SK-N-SH (cell line): ENCODE results near the gene LRIG1. TPM values are rescaled to one million over a fixed set of nuclear protein-coding genes. Genes with fewer than 3 reads are reported as not detected.

ENCODE experiments used
- CTCF ChIA-PET: fragments of 300-600, 350-600 bp; formaldehyde crosslinking; extraction: SDS; loops from one replicate; lab custom pipeline; 2021; lab: Yijun Ruan, JAX
- POLR2A ChIA-PET: fragments of 350-600 bp; sonication (Branson Sonifier 250); formaldehyde crosslinking; extraction: SDS; loops from one replicate; lab custom pipeline; 2020; ENCODE audit warnings: antibody characterized with exemption, inconsistent platforms; lab: Yijun Ruan, JAX
- DNase-seq: peaks from one replicate; pipeline ENCODE4 v3.0.0; 2012
- H2AFZ ChIP-seq: fragments of 200-600 bp; sonication (generic); 2 replicates; pipeline ENCODE4 v1.8.1; 2016; ENCODE audit warnings: antibody characterized with exemption, mild to moderate bottlenecking, low read depth
- H3F3A ChIP-seq: fragments of 200-600 bp; sonication (generic); replicated peaks from 2 replicates; pipeline ENCODE3; 2016; ENCODE audit warnings: antibody characterized with exemption, mild to moderate bottlenecking; ENCODE audit not compliant: insufficient read depth
- H3K27ac ChIP-seq, 2 experiments: fragments of 200-500 bp in 1 of 2; fragments of 200-600 bp in 1 of 2; sonication (Bioruptor generic) in 1 of 2; sonication (generic), shearing (Covaris generic) in 1 of 2; 2 replicates each; pipeline versions ENCODE4 v1.5.1 to v1.6.1; 2014 to 2016; ENCODE audit warnings: low read depth in 2 of 2, inconsistent platforms in 1 of 2, low read length in 1 of 2, mild to moderate bottlenecking in 1 of 2, mixed read lengths in 1 of 2
- H3K27me3 ChIP-seq: fragments of 200-600 bp; sonication (generic), shearing (Covaris generic); 2 replicates; pipeline ENCODE4 v1.6.1; 2016; ENCODE audit warnings: mixed run types; ENCODE audit not compliant: insufficient read depth
- H3K36me3 ChIP-seq, 2 experiments: fragments of 200-500 bp in 1 of 2; fragments of 200-600 bp in 1 of 2; sonication (Bioruptor generic) in 1 of 2; sonication (generic) in 1 of 2; replicated peaks in 1 of 2; 2 replicates each; pipeline versions ENCODE3 to v1.5.1; 2014 to 2016; ENCODE audit warnings: low read length in 1 of 2, mild to moderate bottlenecking in 1 of 2; ENCODE audit not compliant: insufficient read depth in 2 of 2, control insufficient read depth in 1 of 2
- H3K4me1 ChIP-seq, 2 experiments: fragments of 200-500 bp in 1 of 2; fragments of 200-600 bp in 1 of 2; sonication (Bioruptor generic) in 1 of 2; sonication (generic), shearing (Covaris generic) in 1 of 2; 2 replicates each; pipeline versions ENCODE4 v1.5.1 to v1.6.1; 2014 to 2016; ENCODE audit warnings: low read depth in 1 of 2, low read length in 1 of 2, mixed run types in 1 of 2; ENCODE audit not compliant: insufficient read depth in 2 of 2, control insufficient read depth in 1 of 2
- H3K4me2 ChIP-seq: fragments of 200-600 bp; sonication (generic), shearing (Covaris generic); 2 replicates; pipeline ENCODE4 v1.6.1; 2017; ENCODE audit warnings: mixed run types
- H3K4me3 ChIP-seq, 2 experiments: fragments of 200-500 bp in 1 of 2; fragments of 200-600 bp in 1 of 2; sonication (Bioruptor generic) in 1 of 2; sonication (generic), shearing (Covaris generic) in 1 of 2; 2 replicates each; pipeline versions ENCODE4 v1.5.1 to v1.8.1; 2014 to 2016; ENCODE audit warnings: low read depth in 2 of 2, inconsistent platforms in 1 of 2, low read length in 1 of 2, mild to moderate bottlenecking in 1 of 2, mixed read lengths in 1 of 2, moderate library complexity in 1 of 2
- H3K79me2 ChIP-seq: fragments of 200-600 bp; sonication (generic); 2 replicates; pipeline ENCODE4 v1.8.1; 2017; ENCODE audit warnings: mild to moderate bottlenecking; ENCODE audit not compliant: insufficient read depth
- H3K9ac ChIP-seq: fragments of 200-600 bp; sonication (generic); 2 replicates; pipeline ENCODE4 v1.6.1; 2017; ENCODE audit warnings: mixed run types
- H3K9me2 ChIP-seq: fragments of 200-600 bp; sonication (generic); 2 replicates; pipeline ENCODE4 v1.6.1; 2017; ENCODE audit warnings: mixed run types
- H3K9me3 ChIP-seq: fragments of 200-600 bp; sonication (generic); 2 replicates; pipeline ENCODE4 v1.6.1; 2017; ENCODE audit warnings: mixed run types, mild to moderate bottlenecking, moderate library complexity
- H4K20me1 ChIP-seq: fragments of 200-600 bp; sonication (generic); 2 replicates; pipeline ENCODE4 v1.6.1; 2017; ENCODE audit warnings: mild to moderate bottlenecking, mixed run types; ENCODE audit not compliant: insufficient read depth
- CTCF ChIP-seq: fragments of 200-600 bp; sonication (generic); IDR thresholded peaks from 2 replicates; pipeline ENCODE4 v1.6.1; 2017; ENCODE audit warnings: antibody characterized with exemption, mild to moderate bottlenecking, moderate library complexity
- ELF1 ChIP-seq: IDR thresholded peaks from 2 replicates; pipeline ENCODE4 v1.4.0; 2012
- EP300 ChIP-seq, 2 experiments: IDR thresholded peaks; 2 replicates each; pipeline versions ENCODE4 v1.4.0 to v1.6.1; 2012; ENCODE audit warnings: borderline replicate concordance in 1 of 2, low read depth in 1 of 2, low read length in 1 of 2
- FOSL2 ChIP-seq: IDR thresholded peaks from 2 replicates; pipeline ENCODE4 v1.4.0; 2012; ENCODE audit warnings: low read depth, mild to moderate bottlenecking, moderate library complexity, borderline replicate concordance
- FOXJ3 ChIP-seq: sonication (generic); formaldehyde crosslinking; IDR thresholded peaks from 2 replicates; pipeline ENCODE4 v1.5.1; 2020; ENCODE audit warnings: mild to moderate bottlenecking, missing genetic modification reagents
- GABPA ChIP-seq: IDR thresholded peaks from 2 replicates; pipeline ENCODE4 v1.4.0; 2012; ENCODE audit warnings: low read depth, mild to moderate bottlenecking
- GATA2 ChIP-seq: sonication (generic); formaldehyde crosslinking; IDR thresholded peaks from 2 replicates; pipeline ENCODE4 v1.5.0; 2020; ENCODE audit warnings: mild to moderate bottlenecking, missing genetic modification reagents
- IRF3 ChIP-seq: fragments of 150-350 bp; IDR thresholded peaks from 2 replicates; pipeline ENCODE4 v1.6.1; 2016; ENCODE audit warnings: mild to moderate bottlenecking, low read depth, low read length
- MAX ChIP-seq: IDR thresholded peaks from 2 replicates; pipeline ENCODE4 v1.4.0; 2012; ENCODE audit warnings: low read depth
- MXI1 ChIP-seq: IDR thresholded peaks from 2 replicates; pipeline ENCODE4 v1.6.1; 2012; ENCODE audit warnings: mild to moderate bottlenecking, low read depth, low read length, improper control_type of control experiment
- PBX3 ChIP-seq: IDR thresholded peaks from 2 replicates; pipeline ENCODE4; 2012
- POLR2AphosphoS5 ChIP-seq: IDR thresholded peaks from 2 replicates; pipeline ENCODE4 v1.6.1; 2012; ENCODE audit warnings: low read depth, low read length
- RFX5 ChIP-seq: IDR thresholded peaks from 2 replicates; pipeline ENCODE4 v1.6.1; 2012; ENCODE audit warnings: mild to moderate bottlenecking, improper control_type of control experiment, low read length
- RXRA ChIP-seq: IDR thresholded peaks from 2 replicates; pipeline ENCODE4 v1.4.0; 2012; ENCODE audit warnings: low read depth, mild to moderate bottlenecking, borderline replicate concordance
- SIN3A ChIP-seq: IDR thresholded peaks from 2 replicates; pipeline ENCODE4 v1.6.1; 2012; ENCODE audit warnings: low read depth, mild to moderate bottlenecking, low read length, moderate library complexity, borderline replicate concordance
- SMC3 ChIP-seq: IDR thresholded peaks from 2 replicates; pipeline ENCODE4 v1.6.1; 2012; ENCODE audit warnings: low read depth, low read length, improper control_type of control experiment
- YY1 ChIP-seq: IDR thresholded peaks from 2 replicates; pipeline ENCODE4 v1.4.0; 2012; ENCODE audit warnings: low read depth, mild to moderate bottlenecking
- ZBTB33 ChIP-seq: IDR thresholded peaks from 2 replicates; pipeline ENCODE4 v1.4.0; 2012; ENCODE audit warnings: low read depth, borderline replicate concordance
- WGBS: methylation state at CpG from one replicate; pipeline ENCODE4 v1.1.6; 2017; ENCODE audit warnings: low lambda C conversion rate; 5-methylcytosine and 5-hydroxymethylcytosine counted together
- polyA plus RNA-seq, 3 experiments: library from polyadenylated mRNA; depleted of rRNA; stranded (reverse); fragments of >200 nt; gene quantifications; 2 replicates each; pipeline ENCODE4 v1.2.3, GENCODE V29; 2012

Gene LRIG1
- polyA plus RNA-seq, 1 of the 3 experiments (the other 2 are of a cell fraction): 1.7 TPM

GRCh38 chr3:66386011-66386924, 114.6 kb downstream of the LRIG1 start:
- Histone ChIP-seq H3K4me3 (no peak overlapping the region), H3K36me3 (peaks cover 0 to 22% of the 10 kb centered on the region in 2 experiments), H3K9me2 (no peaks in the 10 kb centered on the region), H2AFZ (no peak overlapping the region), H3K4me1 (no peaks in the 10 kb centered on the region; a peak in 1 of 4 replicates), H3K4me2 (no peak overlapping the region), H4K20me1 (no peaks in the 10 kb centered on the region), H3K9me3 (no peaks in the 10 kb centered on the region), H3K27ac (no peak overlapping the region), H3K27me3 (no peaks in the 10 kb centered on the region), H3F3A (no peaks in the 10 kb centered on the region), H3K9ac (no peak overlapping the region), H3K79me2 (no peaks in the 10 kb centered on the region; the same call in 1 of the 2 replicates)
- TF ChIP-seq MXI1 (no peak), CTCF (no peak), SIN3A (no peak), SMC3 (no peak), ELF1 (no peak), ZBTB33 (no peak), YY1 (no peak), PBX3 (no peak), FOSL2 (no peak)
- DNase-seq: no peak
- CTCF ChIA-PET: interaction anchor here (0.6 to 1.6 kb wide), 4 partner anchors 8 to 437 kb away, joined by 3 to 7 read pairs (median 4); no protein-coding TSS in a partner anchor
- 97% methylated on average over 11 of the region's 12 CpGs for WGBS
- POLR2A ChIA-PET: no interaction called here

GRCh38 chr3:66385066-66385465, 115.8 kb downstream of the LRIG1 start:
- CTCF ChIA-PET: interaction anchor here (1.5 kb wide), 1 partner anchor 438 kb away, joined by 3 read pairs; no protein-coding TSS in a partner anchor
- no peak overlapping the region for H3K9ac ChIP-seq
- DNase-seq: no peak
- no peak for TF ChIP-seq GABPA
- no peak for TF ChIP-seq FOXJ3 (CRISPR knock-in tag)
- TF ChIP-seq EP300 (IDR thresholded peaks at IDR 0.05; ENCODE audit: borderline replicate concordance in 1 of 2, low read depth in 1 of 2, low read length in 1 of 2): no peak
- no peak for TF ChIP-seq MAX
- no peak for TF ChIP-seq GATA2 (CRISPR knock-in tag)
- no peak for TF ChIP-seq POLR2AphosphoS5
- no peak for TF ChIP-seq PBX3
- TF ChIP-seq RXRA: no peak
- TF ChIP-seq YY1: no peak
- no peak for TF ChIP-seq IRF3
- no peak for TF ChIP-seq RFX5
- TF ChIP-seq SMC3: no peak
- TF ChIP-seq ELF1: no peak

More at GRCh38 chr3:66385066-66385465, 115.8 kb downstream of the LRIG1 start:
- Histone ChIP-seq H3K4me3 (no peak overlapping the region), H3F3A (no peaks in the 10 kb centered on the region), H2AFZ (no peak overlapping the region), H3K4me2 (no peak overlapping the region), H3K36me3 (peaks cover 0 to 31% of the 10 kb centered on the region in 2 experiments), H3K9me3 (no peaks in the 10 kb centered on the region), H3K27ac (no peak overlapping the region), H3K4me1 (no peaks in the 10 kb centered on the region), H4K20me1 (no peaks in the 10 kb centered on the region), H3K79me2 (no peaks in the 10 kb centered on the region; the same call in 1 of the 2 replicates), H3K27me3 (no peaks in the 10 kb centered on the region), H3K9me2 (no peaks in the 10 kb centered on the region)
- POLR2A ChIA-PET: no interaction called here
